22Rv1 (cell line): ENCODE measurements around the gene RSPH3.
A peak's percentile ranks its signal among the peaks of the same experiment; 100 is the strongest.

Experiments
- H3K27ac ChIP-seq: fragments of 450-650 bp; 2 replicates; pipeline ENCODE4 v1.5.1; 2017
- CTCF ChIP-seq: fragments of 450-650 bp; IDR thresholded peaks from 2 replicates; pipeline ENCODE4 v1.5.1; 2017; ENCODE audit warnings: mild to moderate bottlenecking
- ZFX ChIP-seq: fragments of 450-650 bp; IDR thresholded peaks from 2 replicates; pipeline ENCODE4 v1.6.1; 2017; ENCODE audit warnings: antibody characterized with exemption, borderline replicate concordance

The RSPH3 gene

GRCh38 chr6:159007510-159007909 lies 7.5 kb upstream of the RSPH3 start:
- no peak for TF ChIP-seq CTCF
- no peak for TF ChIP-seq ZFX
- H3K27ac ChIP-seq, result no peak overlapping the region

- no peak overlapping the region for H3K27ac ChIP-seq
- TF ChIP-seq CTCF, result no peak
- no peak for TF ChIP-seq ZFX
These were observed 5.4 kb upstream of the RSPH3 start for GRCh38 chr6:159005436-159005835.

GRCh38 chr6:159004592-159004991 lies 4.6 kb upstream of the RSPH3 start:
- no peak for TF ChIP-seq CTCF
- TF ChIP-seq ZFX, result no peak
- H3K27ac ChIP-seq, result no peak overlapping the region

- no peak overlapping the region for H3K27ac ChIP-seq
- TF ChIP-seq CTCF (no peak), ZFX (no peak)
These were observed 2.6 kb upstream of the RSPH3 start for GRCh38 chr6:159002432-159003155.

GRCh38 chr6:158999154-158999665 lies 792 bp downstream of the RSPH3 start:
- TF ChIP-seq CTCF (no peak), ZFX (no peak)
- H3K27ac ChIP-seq, result peak overlapping the region; percentile 94

GRCh38 chr6:158996856-158997255 lies 3.1 kb downstream of the RSPH3 start:
- TF ChIP-seq ZFX (no peak), CTCF (no peak)
- H3K27ac ChIP-seq, result no peak overlapping the region

- TF ChIP-seq CTCF (no peak), ZFX (no peak)
- H3K27ac ChIP-seq, result no peak overlapping the region
These were observed 6.4 kb downstream of the RSPH3 start for GRCh38 chr6:158993639-158994038.
